ACHN (cell line): ENCODE measurements around the gene GPATCH3.
"Not testable (repeated sequence)": the region's sequence is repeated elsewhere in the genome, so short reads cannot be mapped to it uniquely, and the experiment has no call there.

Source experiments
- DNase-seq: peaks from one replicate; pipeline ENCODE4 v3.0.0-alpha.2; 2015
- in situ Hi-C: cut with HindIII; loops from 2 replicates; pipeline ENCODE4 v1.10.0; 2017; ENCODE audit warnings: low sequenced_read_pairs, low pct_ligation_motif_present, low pct_unique_long_range_greater_than_20kb

GPATCH3 gene

GRCh38 chr1:26900001-26900814, at the start of gene GPATCH3:
Gene GPATCH3 (minus strand): TSS chr1:26900467. CDS start chr1:26900442, 25 bp downstream.
- DNase-seq: peak; percentile 89
- in situ Hi-C loops: no loop called here

GRCh38 chr1:26949926-26950319, 49.7 kb upstream of the GPATCH3 start:
- DNase-seq: no peak
- in situ Hi-C loops: no loop called here

- in situ Hi-C loops: no loop called here
- no peak for DNase-seq
Observed at GRCh38 chr1:26949266-26949925, 49.1 kb upstream of the GPATCH3 start.

GRCh38 chr1:26948725-26949057, 48.4 kb upstream of the GPATCH3 start:
- DNase-seq, in situ Hi-C loops: not testable (repeated sequence)

GRCh38 chr1:26946270-26946669, 46.0 kb upstream of the GPATCH3 start:
- no peak for DNase-seq
- in situ Hi-C loops: no loop called here

- in situ Hi-C loops: no loop called here
- DNase-seq: no peak
Observed at GRCh38 chr1:26945728-26946127, 45.5 kb upstream of the GPATCH3 start.

GRCh38 chr1:26945138-26945537, 44.9 kb upstream of the GPATCH3 start:
- in situ Hi-C loops: no loop called here

GRCh38 chr1:26942656-26943055, 42.4 kb upstream of the GPATCH3 start:
- in situ Hi-C loops: no loop called here
- DNase-seq: no peak

More at GRCh38 chr1:26945138-26945537, 44.9 kb upstream of the GPATCH3 start:
- DNase-seq: no peak

- in situ Hi-C loops: no loop called here
- no peak for DNase-seq
Observed at GRCh38 chr1:26941311-26941710, 41.0 kb upstream of the GPATCH3 start.

- DNase-seq: no peak
- in situ Hi-C loops: no loop called here
Observed at GRCh38 chr1:26938659-26939025, 38.4 kb upstream of the GPATCH3 start.

GRCh38 chr1:26938004-26938658, 37.9 kb upstream of the GPATCH3 start:
- in situ Hi-C loops: no loop called here
- DNase-seq: no peak

GRCh38 chr1:26936823-26937222, 36.6 kb upstream of the GPATCH3 start:
- DNase-seq: no peak
- in situ Hi-C loops: no loop called here

GRCh38 chr1:26932531-26932930, 32.3 kb upstream of the GPATCH3 start:
- DNase-seq: no peak
- in situ Hi-C loops: no loop called here

GRCh38 chr1:26923711-26924110, 23.4 kb upstream of the GPATCH3 start:
- in situ Hi-C loops: no loop called here

GRCh38 chr1:26922901-26923300, 22.6 kb upstream of the GPATCH3 start:
- in situ Hi-C loops: no loop called here
- DNase-seq: no peak

More at GRCh38 chr1:26923711-26924110, 23.4 kb upstream of the GPATCH3 start:
- no peak for DNase-seq

GRCh38 chr1:26922431-26922729, 22.1 kb upstream of the GPATCH3 start:
- no peak for DNase-seq
- in situ Hi-C loops: no loop called here

- DNase-seq: peak; percentile 96
- in situ Hi-C loops: no loop called here
Observed at GRCh38 chr1:26921540-26922430, 21.5 kb upstream of the GPATCH3 start, which contains the start of gene NUDC. Gene NUDC (plus strand): TSS chr1:26921743. CDS start chr1:26921849, 106 bp downstream.

- in situ Hi-C loops: no loop called here
Observed at GRCh38 chr1:26921126-26921539, 20.9 kb upstream of the GPATCH3 start.

More at GRCh38 chr1:26921126-26921539, 20.9 kb upstream of the GPATCH3 start:
- DNase-seq: no peak
